Hematopoietic multipotent progenitor cell treated with erythropoietin and hydrocortisone succinate and interleukin-3 and kit ligand, for 4 days (in vitro differentiated cells): ENCODE data around the gene NUDT2.
"Not testable (repeated sequence)": the region's sequence is repeated elsewhere in the genome, so short reads cannot be mapped to it uniquely, and the experiment has no call there.

Experiments
- DNase-seq: peaks from one replicate; pipeline ENCODE4 v3.0.0-alpha.2; 2015

Gene NUDT2

GRCh38 chr9:34337403-34337802 lies 8.0 kb downstream of the NUDT2 start:
- DNase-seq: no peak

- DNase-seq: not testable (repeated sequence)
Observed at GRCh38 chr9:34338079-34338478, 8.7 kb downstream of the NUDT2 start.

GRCh38 chr9:34338665-34339385 lies 9.5 kb downstream of the NUDT2 start:
- DNase-seq: no peak

- no peak for DNase-seq
Observed at GRCh38 chr9:34341659-34342295, 12.4 kb downstream of the NUDT2 start.

- DNase-seq: no peak
Observed at GRCh38 chr9:34343090-34343489, 13.7 kb downstream of the NUDT2 start.

DNA sequence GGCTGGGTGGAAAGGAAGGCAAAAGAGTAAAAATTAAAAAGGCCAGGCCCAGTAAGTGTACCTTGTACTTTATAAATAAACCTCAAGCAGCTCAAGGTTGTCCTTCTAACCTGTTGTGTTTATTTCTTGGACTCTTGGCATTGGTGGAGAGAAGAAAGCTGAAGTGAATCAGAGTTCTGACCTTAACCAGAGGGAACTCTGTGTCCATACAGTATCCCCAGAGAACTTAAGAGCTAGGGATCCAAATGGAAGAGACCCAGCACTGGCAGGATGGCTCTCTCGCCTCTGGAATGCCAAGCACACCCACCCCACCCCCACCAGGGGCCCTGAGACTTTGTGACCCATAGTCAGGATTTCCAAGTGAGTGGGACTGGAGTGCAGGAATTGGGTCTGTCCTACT lies 14.2 kb downstream of the NUDT2 start:
- DNase-seq: no peak

DNA sequence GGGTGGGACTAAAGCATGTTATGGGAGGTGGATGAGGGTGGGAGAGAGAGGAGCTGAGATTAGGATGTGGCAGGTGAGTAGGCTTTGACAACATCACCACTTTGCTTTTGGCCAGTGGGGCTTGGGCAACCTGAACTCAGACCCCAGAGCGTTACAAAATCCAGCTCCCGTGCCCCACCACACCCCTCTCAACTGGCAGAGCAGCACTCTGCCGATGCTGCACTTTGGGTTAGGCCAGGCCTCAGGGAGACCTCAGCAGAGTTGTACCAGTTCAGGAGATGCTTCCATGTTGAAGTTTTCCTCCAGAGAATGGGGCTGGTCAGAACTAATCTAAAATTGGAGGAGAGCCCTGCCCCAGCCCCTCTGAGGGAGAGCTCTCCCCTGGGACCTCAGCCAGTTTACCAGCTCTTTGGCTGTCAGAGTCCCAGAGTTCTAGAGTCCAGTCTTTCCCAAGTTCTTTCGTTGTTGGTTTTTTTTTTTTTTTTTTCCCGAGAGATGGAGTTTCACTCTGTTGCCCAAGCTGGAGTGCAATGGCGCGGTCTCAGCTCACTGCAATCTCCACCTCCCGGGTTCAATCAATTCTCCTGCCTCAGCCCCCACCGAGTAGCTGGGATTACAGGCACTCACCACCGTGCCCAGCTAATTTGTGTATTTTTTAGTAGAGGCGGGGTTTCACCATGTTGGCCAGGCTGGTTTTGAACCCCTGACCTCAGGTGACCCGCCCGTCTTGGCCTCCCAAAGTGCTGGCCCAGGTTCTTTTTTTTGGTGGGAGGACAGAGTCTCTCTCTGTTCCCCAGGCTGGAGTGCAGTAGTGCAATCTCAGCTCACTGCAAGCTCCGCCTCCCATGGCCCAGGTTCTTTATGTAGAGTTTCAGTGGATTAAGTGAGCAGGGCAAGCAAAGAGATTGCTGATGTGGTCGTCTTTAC lies 17.8 kb downstream of the NUDT2 start:
- no peak for DNase-seq

DNA sequence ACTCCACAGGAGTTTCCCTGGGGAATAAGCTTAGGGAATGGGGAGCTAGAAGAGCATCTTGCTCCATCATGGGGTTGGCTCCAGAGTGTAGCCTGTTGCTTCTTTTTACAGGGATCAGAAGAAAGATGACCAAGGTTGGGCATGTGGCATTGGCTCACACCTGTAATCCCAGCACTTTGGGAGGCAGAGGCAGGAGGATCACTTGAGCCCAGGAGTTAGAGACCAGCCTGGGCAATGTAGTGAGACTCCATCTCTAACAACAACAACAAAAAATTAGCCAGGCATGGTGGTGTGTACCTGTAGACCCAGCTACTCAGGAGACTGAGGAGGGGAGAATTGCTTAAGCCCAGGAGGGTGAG lies 18.4 kb downstream of the NUDT2 start:
- no peak for DNase-seq

GRCh38 chr9:34349324-34349723 lies 20.0 kb downstream of the NUDT2 start:
- DNase-seq: no peak

GRCh38 chr9:34352122-34352652 lies 22.8 kb downstream of the NUDT2 start:
- DNase-seq: not testable (repeated sequence)

DNA sequence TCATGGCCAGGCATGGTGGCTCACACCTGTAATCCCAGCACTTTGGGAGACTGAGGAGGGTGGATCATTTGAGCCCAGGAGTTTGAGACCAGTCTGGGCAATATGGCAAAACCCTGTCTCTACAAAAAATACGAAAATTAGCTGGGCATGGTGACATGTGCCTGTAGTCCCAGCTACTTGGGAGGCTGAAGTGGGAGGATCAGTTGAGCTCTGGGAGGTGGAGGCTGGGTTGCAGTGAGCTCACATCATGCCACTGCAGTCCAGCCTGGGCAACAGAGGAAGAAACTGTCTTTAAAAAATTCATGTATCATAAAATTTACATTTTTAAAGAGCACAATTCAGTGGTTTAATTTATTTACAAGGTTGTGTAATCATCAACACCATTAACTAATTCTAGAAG lies 23.6 kb downstream of the NUDT2 start:
- DNase-seq: not testable (repeated sequence)

DNA sequence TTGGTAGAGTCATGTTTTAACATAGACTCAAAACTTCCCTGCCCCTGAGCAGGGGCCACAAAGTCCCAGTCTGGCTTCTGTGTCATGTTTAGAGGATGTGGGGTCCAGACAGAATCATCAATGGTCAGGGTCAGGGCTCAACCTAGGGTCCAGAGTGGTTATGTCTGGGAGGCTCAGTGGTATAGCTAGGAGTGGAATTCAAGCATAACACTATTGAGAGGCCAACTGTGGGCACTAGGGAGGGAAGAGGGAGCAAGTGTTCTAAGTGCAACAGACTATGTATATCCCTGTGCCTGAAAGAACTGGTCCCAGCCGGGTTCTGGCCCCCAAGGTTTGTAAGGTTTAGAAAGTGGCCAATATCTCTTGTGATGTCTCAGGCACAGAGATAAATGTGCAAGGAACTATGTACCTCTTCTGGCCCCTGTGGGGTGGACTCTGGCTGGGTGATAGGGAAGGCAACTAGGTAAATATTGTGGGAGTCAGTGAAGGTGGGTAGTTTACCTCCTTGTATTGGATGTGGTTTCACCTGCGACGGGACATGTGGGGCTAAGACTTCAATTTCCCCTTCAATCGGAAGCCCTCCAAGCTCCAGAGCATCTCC lies 33.3 kb downstream of the NUDT2 start:
- no peak for DNase-seq

DNA sequence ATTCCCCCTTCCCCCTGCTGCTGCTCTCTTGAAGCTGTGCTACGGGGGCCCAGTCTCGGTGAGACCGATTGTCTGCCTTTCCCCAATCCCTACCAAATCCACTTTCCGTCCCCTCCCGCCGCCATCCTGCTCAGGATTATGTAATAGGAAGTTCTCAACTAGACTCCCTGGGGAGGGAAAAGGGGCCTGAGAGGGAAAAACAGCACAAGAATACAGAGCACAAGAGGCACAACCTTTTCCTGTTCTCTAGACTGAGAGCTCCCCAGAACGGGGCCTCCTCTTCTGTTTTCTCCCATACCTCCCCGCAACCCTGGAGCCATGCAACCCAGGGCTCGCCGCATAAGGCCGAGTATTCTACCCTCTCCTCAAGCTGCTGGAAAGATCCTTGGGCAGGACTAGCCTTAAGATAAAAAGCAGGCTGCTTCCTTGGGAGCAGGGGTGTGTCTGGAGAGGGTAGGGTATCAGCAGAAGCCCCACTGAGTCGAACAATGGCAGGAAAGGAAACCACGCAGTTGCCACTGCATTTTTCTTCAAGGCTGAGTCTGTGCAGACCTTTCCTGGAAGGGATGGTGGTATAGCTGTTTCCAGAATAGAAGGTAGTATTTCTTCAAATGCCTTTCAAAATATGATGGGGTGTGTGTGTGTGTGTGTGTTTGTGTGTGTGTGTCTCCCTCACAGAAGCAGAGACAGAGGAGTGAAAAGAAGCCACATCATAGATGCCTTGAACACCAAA lies 34.4 kb downstream of the NUDT2 start:
- DNase-seq: no peak

GRCh38 chr9:34365282-34365681 lies 35.9 kb downstream of the NUDT2 start:
- no peak for DNase-seq

DNA sequence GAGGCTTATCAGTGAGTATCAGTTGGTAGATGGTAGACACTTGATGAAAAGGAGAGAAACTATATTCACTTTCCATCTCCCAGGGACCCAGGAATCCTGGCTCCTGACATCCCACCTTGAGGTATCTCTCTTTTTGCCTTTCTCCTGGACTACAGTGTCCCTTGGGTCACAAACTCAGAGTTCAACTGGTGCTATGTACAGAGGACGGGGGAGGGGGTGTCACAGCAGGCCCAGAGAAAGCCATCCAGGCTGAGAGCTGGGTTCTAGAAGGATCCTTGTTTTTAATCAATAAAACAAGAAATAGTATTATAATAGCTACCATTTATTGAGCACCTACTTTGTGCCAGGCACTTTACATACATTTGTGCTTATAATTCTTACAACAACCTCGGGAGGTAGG lies 37.0 kb downstream of the NUDT2 start:
- no peak for DNase-seq

- DNase-seq: not testable (repeated sequence)
Observed at GRCh38 chr9:34367751-34368410, 38.5 kb downstream of the NUDT2 start.

DNA sequence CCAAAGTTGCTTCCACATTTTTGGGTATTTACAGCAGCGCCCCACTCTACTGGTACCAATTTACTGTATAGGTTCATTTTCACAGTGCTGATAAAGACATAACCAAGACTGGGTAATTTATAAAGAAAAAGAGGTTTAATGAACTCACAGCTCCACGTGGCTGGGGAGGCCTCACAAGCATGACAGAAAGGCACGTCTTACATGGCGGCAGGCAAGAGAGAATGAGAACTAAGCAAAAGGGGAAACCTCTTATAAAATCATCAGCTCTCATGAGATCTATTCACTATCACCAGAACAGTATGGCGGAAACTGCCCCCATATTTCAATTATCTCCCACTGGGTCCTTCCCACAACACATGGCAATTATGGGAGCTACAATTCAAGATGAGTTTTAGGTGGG lies 39.4 kb downstream of the NUDT2 start:
- not testable (repeated sequence) for DNase-seq

DNA sequence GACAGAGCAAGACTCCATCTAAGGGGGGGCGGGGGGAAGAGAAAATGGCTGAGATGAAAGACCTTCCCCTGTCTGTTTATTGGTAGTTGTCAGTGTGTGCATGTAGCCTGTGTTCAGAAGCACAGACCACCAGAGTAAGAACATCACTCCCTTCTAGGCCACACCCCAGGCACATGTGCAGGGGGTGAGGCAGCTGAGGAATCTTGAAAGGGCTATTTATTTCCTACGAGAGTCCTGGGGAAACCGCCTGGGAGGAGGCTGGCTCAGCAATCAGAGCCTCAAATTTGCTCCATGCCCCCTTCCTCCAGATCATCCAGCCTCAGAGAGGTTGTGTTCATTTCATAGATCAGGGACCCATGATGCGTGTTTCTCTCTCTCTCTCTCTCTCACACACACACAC lies 40.3 kb downstream of the NUDT2 start:
- no peak for DNase-seq

DNA sequence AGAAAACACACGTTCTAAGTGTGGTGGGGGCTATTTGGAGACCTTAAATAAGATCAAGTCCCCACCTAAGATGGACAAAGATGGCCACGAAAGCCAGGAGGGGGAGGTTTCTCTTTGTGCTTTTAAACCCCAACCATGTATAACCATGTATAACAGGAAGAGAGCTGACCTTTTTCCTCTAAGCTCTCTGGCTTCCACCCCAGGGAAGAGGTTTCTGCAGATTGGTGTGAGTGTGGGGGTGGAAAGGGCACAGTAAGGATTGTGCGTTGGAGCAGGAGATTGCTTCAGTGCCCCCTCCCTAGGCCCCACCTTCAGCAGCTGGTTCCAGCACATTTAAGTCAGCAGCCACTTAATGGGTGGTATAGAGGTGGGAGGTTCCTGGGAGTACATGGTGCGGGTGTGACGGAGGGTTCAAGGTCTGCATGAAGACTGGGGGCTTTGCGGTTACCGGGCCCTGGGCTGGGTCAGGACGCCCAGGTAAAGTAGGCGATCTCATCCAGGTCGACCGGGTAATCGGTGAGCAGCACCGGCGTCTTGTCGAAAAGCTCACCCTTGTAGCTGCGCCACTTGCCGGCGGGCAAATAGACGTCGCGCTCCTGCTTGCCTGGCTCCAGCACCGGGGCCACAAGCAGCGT lies 41.1 kb downstream of the NUDT2 start:
- no peak for DNase-seq

- DNase-seq: peak; percentile 42
Observed at GRCh38 chr9:34370970-34371880, 41.9 kb downstream of the NUDT2 start.
